CD14-positive monocyte (primary cell): ENCODE measurements around the gene GRIK3. TPM values are rescaled to one million over a fixed set of nuclear protein-coding genes. Genes with fewer than 3 reads are reported as not detected.

Source experiments
- DNase-seq, 3 donors: peaks; one replicate each; pipeline ENCODE4 v3.0.0-alpha.2; 2011 to 2022
- H2AFZ ChIP-seq: 2 replicates; pipeline ENCODE4 v1.6.0; 2012; ENCODE audit warnings: mild to moderate bottlenecking, low read depth, low read length, inconsistent platforms; ENCODE audit not compliant: insufficient read depth, poor library complexity, severe bottlenecking
- H3K27ac ChIP-seq, 2 donors: 1 replicate in 1 of 2; 2 replicates in 1 of 2; pipeline ENCODE4 v1.5.1; 2012 to 2013; ENCODE audit warnings: low read length in 2 of 2, control low read depth in 1 of 2, inconsistent platforms in 1 of 2, low read depth in 1 of 2, mild to moderate bottlenecking in 1 of 2
- H3K27me3 ChIP-seq, 2 donors: one replicate each; pipeline versions ENCODE4 v1.6.0 to v1.6.1; 2011 to 2013; ENCODE audit warnings: low read length in 2 of 2; ENCODE audit not compliant: control insufficient read depth in 2 of 2, insufficient read depth in 2 of 2
- H3K36me3 ChIP-seq, 2 donors: replicated peaks in 1 of 2; 1 replicate in 1 of 2; 2 replicates in 1 of 2; pipeline versions ENCODE4 v1.5.1 to v1.6.1; 2012 to 2013; ENCODE audit warnings: low read length in 2 of 2, control low read depth in 1 of 2, inconsistent platforms in 1 of 2, mild to moderate bottlenecking in 1 of 2; ENCODE audit not compliant: insufficient read depth in 2 of 2, control insufficient read depth in 1 of 2
- H3K4me1 ChIP-seq, 2 donors: 1 replicate in 1 of 2; 2 replicates in 1 of 2; pipeline versions ENCODE4 v1.5.1 to v1.6.1; 2012 to 2013; ENCODE audit warnings: low read length in 2 of 2, control low read depth in 1 of 2, inconsistent platforms in 1 of 2, mild to moderate bottlenecking in 1 of 2, moderate library complexity in 1 of 2; ENCODE audit not compliant: insufficient read depth in 2 of 2, control insufficient read depth in 1 of 2
- H3K4me2 ChIP-seq: replicated peaks from 2 replicates; pipeline ENCODE3; 2012; ENCODE audit warnings: low read length, moderate library complexity, mild to moderate bottlenecking; ENCODE audit not compliant: poor library complexity, severe bottlenecking; ENCODE audit errors: extremely low read depth
- H3K4me3 ChIP-seq, 3 experiments: fragments of 200-600 bp in 1 of 3; sonication (generic) in 1 of 3; replicated peaks in 1 of 3; 1 replicate in 2 of 3; 2 replicates in 1 of 3; pipeline ENCODE4 v1.5.1; 2011 to 2013; ENCODE audit warnings: low read length in 3 of 3, mild to moderate bottlenecking in 3 of 3, control low read depth in 2 of 3, low read depth in 2 of 3, inconsistent platforms in 1 of 3, moderate library complexity in 1 of 3
- H3K79me2 ChIP-seq: 2 replicates; pipeline ENCODE4 v1.6.0; 2012; ENCODE audit warnings: mild to moderate bottlenecking, control low read depth, inconsistent platforms, low read length, moderate library complexity; ENCODE audit not compliant: insufficient read depth
- H3K9ac ChIP-seq: 2 replicates; pipeline ENCODE4 v1.6.0; 2017; ENCODE audit warnings: low read length, mild to moderate bottlenecking; ENCODE audit not compliant: insufficient read depth, poor library complexity, severe bottlenecking
- H3K9me3 ChIP-seq, 2 donors: replicated peaks in 1 of 2; 1 replicate in 1 of 2; 2 replicates in 1 of 2; pipeline versions ENCODE4 v1.5.1 to v1.6.1; 2012 to 2013; ENCODE audit warnings: low read length in 2 of 2, control low read depth in 1 of 2; ENCODE audit not compliant: control insufficient read depth in 1 of 2, insufficient read depth in 1 of 2
- H4K20me1 ChIP-seq: 2 replicates; pipeline ENCODE4 v1.6.0; 2012; ENCODE audit warnings: mild to moderate bottlenecking, low read length, control low read depth, moderate library complexity; ENCODE audit not compliant: insufficient read depth
- H3K27ac Mint-ChIP-seq, 7 donors: one replicate each; pipeline ENCODE4 v1.8.0; 2020; ENCODE audit warnings: mild to moderate bottlenecking in 7 of 7, mixed read lengths in 7 of 7, moderate library complexity in 6 of 7, inconsistent platforms in 2 of 7
- H3K27me3 Mint-ChIP-seq, 3 donors: one replicate each; pipeline ENCODE4 v1.8.0; 2021 to 2022; ENCODE audit warnings: low read depth in 3 of 3, mild to moderate bottlenecking in 3 of 3, mixed read lengths in 3 of 3, moderate library complexity in 3 of 3, inconsistent platforms in 1 of 3
- H3K36me3 Mint-ChIP-seq, 2 donors: one replicate each; pipeline ENCODE4 v1.8.0; 2020; ENCODE audit warnings: mixed read lengths in 2 of 2, inconsistent platforms in 1 of 2, mild to moderate bottlenecking in 1 of 2
- H3K4me1 Mint-ChIP-seq: one replicate; pipeline ENCODE4 v1.8.0; 2020; ENCODE audit warnings: mild to moderate bottlenecking, mixed read lengths
- H3K4me3 Mint-ChIP-seq, 2 donors: one replicate each; pipeline ENCODE4 v1.8.0; 2020; ENCODE audit warnings: mild to moderate bottlenecking in 2 of 2, mixed read lengths in 2 of 2, moderate library complexity in 1 of 2
- H3K9me3 Mint-ChIP-seq, 7 donors: one replicate each; pipeline ENCODE4 v1.8.0; 2020 to 2022; ENCODE audit warnings: mixed read lengths in 7 of 7, mild to moderate bottlenecking in 6 of 7, moderate library complexity in 6 of 7, inconsistent platforms in 2 of 7
- CTCF ChIP-seq: fragments of 200-600 bp; IDR thresholded peaks from one replicate; pipeline ENCODE4 v1.8.0; 2022; ENCODE audit warnings: antibody characterized with exemption, mild to moderate bottlenecking
- WGBS: methylation state at CpG from one replicate; pipeline ENCODE4 v1.1.5; 2013; ENCODE audit warnings: missing lambda C conversion rate; ENCODE audit not compliant: insufficient coverage; 5-methylcytosine and 5-hydroxymethylcytosine counted together
- intact Hi-C, 2 donors: fragments of 100-400 bp; cut with micrococcal nuclease; formaldehyde crosslinking; loops; one replicate each; pipeline versions ENCODE4 v1.15.0 to v1.15.1; 2023
- polyA plus RNA-seq, 3 donors: library from polyadenylated mRNA; depleted of rRNA in 1 of 3; unstranded in 2 of 3; stranded (reverse) in 1 of 3; fragments of 300-500 nt in 2 of 3; fragments of >200 nt in 1 of 3; fragmentation: Illumina TruSeq in 2 of 3; gene quantifications; 1 replicate in 2 of 3; 2 replicates in 1 of 3; pipeline ENCODE4 v1.2.3, GENCODE V29; 2012 to 2021

The GRIK3 gene
- polyA plus RNA-seq, 3 donors = not detected

GRCh38 chr1:36786425-36786824 lies 247.9 kb downstream of the GRIK3 start:
- no peak for TF ChIP-seq CTCF
- Histone ChIP-seq H3K27me3 (no peaks in the 10 kb centered on the region), H3K79me2 (no peaks in the 10 kb centered on the region), H3K4me2 (no peak overlapping the region), H3K4me1 (no peaks in the 10 kb centered on the region), H3K36me3 (no peaks in the 10 kb centered on the region), H2AFZ (no peak overlapping the region), H3K9ac (no peak overlapping the region), H3K9me3 (no peaks in the 10 kb centered on the region), H4K20me1 (no peaks in the 10 kb centered on the region), H3K4me3 (no peak overlapping the region), H3K27ac (no peak overlapping the region)
- peak overlapping the region in 1 of 7 donors; percentile 61 for H3K27ac Mint-ChIP-seq
- H3K36me3 Mint-ChIP-seq = no peaks in the 10 kb centered on the region
- WGBS = 79% methylated on average over 2 of the region's 5 CpGs
- H3K9me3 Mint-ChIP-seq = peaks cover 0 to 2% (median 0%) of the 10 kb centered on the region in 7 donors
- H3K4me1 Mint-ChIP-seq = no peaks in the 10 kb centered on the region
- peaks cover 1 to 14% (median 8%) of the 10 kb centered on the region in 3 donors for H3K27me3 Mint-ChIP-seq
- intact Hi-C loops = no loop called here
- DNase-seq = no peak
- H3K4me3 Mint-ChIP-seq = no peak overlapping the region

- no peak overlapping the region for H3K4me2 ChIP-seq
These were observed 250.0 kb downstream of the GRIK3 start for GRCh38 chr1:36784147-36784859.

More at GRCh38 chr1:36784147-36784859, 250.0 kb downstream of the GRIK3 start:
- Histone ChIP-seq H4K20me1 (no peaks in the 10 kb centered on the region), H3K4me3 (no peak overlapping the region), H3K27ac (no peak overlapping the region), H3K36me3 (no peaks in the 10 kb centered on the region), H3K79me2 (no peaks in the 10 kb centered on the region), H2AFZ (no peak overlapping the region), H3K9me3 (no peaks in the 10 kb centered on the region), H3K4me1 (no peaks in the 10 kb centered on the region), H3K27me3 (no peaks in the 10 kb centered on the region), H3K9ac (no peak overlapping the region)
- H3K27ac Mint-ChIP-seq = peak overlapping the region in 1 of 7 donors; percentile 34
- H3K4me1 Mint-ChIP-seq = no peaks in the 10 kb centered on the region
- no peak for TF ChIP-seq CTCF
- no peaks in the 10 kb centered on the region for H3K36me3 Mint-ChIP-seq
- 76% methylated on average over 9 of the region's 9 CpGs for WGBS
- intact Hi-C loops = no loop called here
- peaks cover 2 to 12% (median 10%) of the 10 kb centered on the region in 3 donors for H3K27me3 Mint-ChIP-seq
- no peak overlapping the region for H3K4me3 Mint-ChIP-seq
- DNase-seq = no peak
- no peaks in the 10 kb centered on the region for H3K9me3 Mint-ChIP-seq
